ENCODE results near the gene CXCL5.
"Not testable (repeated sequence)": the region's sequence is repeated elsewhere in the genome, so short reads cannot be mapped to it uniquely, and the experiment has no call there.

CXCL5 gene

GRCh38 chr4:74015126-74015780 is 16.8 kb upstream of the CXCL5 start:
- DNase-seq = no peak

- DNase-seq = no peak
These were observed 15.9 kb upstream of the CXCL5 start for GRCh38 chr4:74014332-74014731.

GRCh38 chr4:74013264-74013663 is 14.8 kb upstream of the CXCL5 start:
- DNase-seq = no peak

- DNase-seq = no peak
These were observed 13.7 kb upstream of the CXCL5 start for GRCh38 chr4:74012130-74012529.

- no peak for DNase-seq
These were observed 10.8 kb upstream of the CXCL5 start for GRCh38 chr4:74009307-74009706.

GRCh38 chr4:74006009-74006476 is 7.6 kb upstream of the CXCL5 start:
- DNase-seq = no peak

- no peak for DNase-seq
These were observed 7.1 kb upstream of the CXCL5 start for GRCh38 chr4:74005528-74005927.

GRCh38 chr4:74004668-74005067 is 6.2 kb upstream of the CXCL5 start:
- no peak for DNase-seq

- DNase-seq = no peak
These were observed 1.8 kb upstream of the CXCL5 start for GRCh38 chr4:74000301-74000700.

GRCh38 chr4:73992050-73992449 is 6.4 kb downstream of the CXCL5 start:
- DNase-seq = no peak

GRCh38 chr4:73991742-73992000 is 6.8 kb downstream of the CXCL5 start:
- no peak for DNase-seq

GRCh38 chr4:73990988-73991741 is 7.3 kb downstream of the CXCL5 start:
- DNase-seq = no peak

GRCh38 chr4:73989928-73990327 is 8.5 kb downstream of the CXCL5 start:
- no peak for DNase-seq

GRCh38 chr4:73989031-73989430 is 9.4 kb downstream of the CXCL5 start:
- DNase-seq = no peak

GRCh38 chr4:73988061-73988460 is 10.4 kb downstream of the CXCL5 start, which contains the start of gene PPBP:
Gene PPBP, minus strand, starts transcription at chr4:73988190. Its CDS starts 87 bp downstream, at chr4:73988103.
- no peak for DNase-seq

- DNase-seq = no peak
These were observed 13.0 kb downstream of the CXCL5 start for GRCh38 chr4:73985528-73985852.

- no peak for DNase-seq
These were observed 13.5 kb downstream of the CXCL5 start for GRCh38 chr4:73984736-73985527.

GRCh38 chr4:73981175-73981574 is 17.3 kb downstream of the CXCL5 start:
- DNase-seq = not testable (repeated sequence)

- no peak for DNase-seq
These were observed 19.0 kb downstream of the CXCL5 start for GRCh38 chr4:73979407-73979957.

- DNase-seq = no peak
These were observed 19.6 kb downstream of the CXCL5 start for GRCh38 chr4:73978886-73979285.

- DNase-seq = no peak
These were observed 21.8 kb downstream of the CXCL5 start for GRCh38 chr4:73976716-73977115.

GRCh38 chr4:73976217-73976616 is 22.3 kb downstream of the CXCL5 start:
- no peak for DNase-seq

Data from nucleus accumbens (tissue), 56 donors.